Mesenteric fat pad (tissue), 1 donor: Measurements from ENCODE around the gene SLITRK4. TPM values are rescaled to one million over a fixed set of nuclear protein-coding genes. Genes with fewer than 3 reads are reported as not detected.

Experiments used
- total RNA-seq: library from RNA; stranded (reverse); fragmentation: NEBNext Ultra II Directional; extraction: Animal tissue kit (Norgen Biotek cat#: 25700); gene quantifications from one replicate; pipeline ENCODE4 v1.2.1, GENCODE V29; 2021
- donor health status: DM: yes; HTN: yes; CAD: no.

SLITRK4 gene
- total RNA-seq, 1 donor from 2014 or later = 1.5 TPM

Other genes with a start within 250 kb of the SLITRK4 start
- not detected for gene SPANXN3, start 118.6 kb downstream of the SLITRK4 start, total RNA-seq
- not detected for gene SPANXN2, start 84.7 kb upstream of the SLITRK4 start, total RNA-seq
- gene UBE2NL, start 248.0 kb upstream of the SLITRK4 start, total RNA-seq = not detected